Stimulated activated naive CD8-positive, alpha-beta T cell treated with anti-CD3 and anti-CD28 coated beads, Interleukin-15, Interleukin-2, amounts not matched to agents 100 U/mL and 50 U/mL, for 24 hours (primary cell): Measurements from ENCODE around the gene RASA3.

ENCODE experiments used
- ATAC-seq: fragments of 150-1000 bp; cut with Tn5 transposase; one replicate; pipeline ENCODE4 v1.10.0; 2021
- DNase-seq: peaks from one replicate; pipeline ENCODE4 v3.0.0; 2021

Gene RASA3

GRCh38 chr13:114019367-114019766 is 113.1 kb downstream of the RASA3 start:
- peak; percentile 64 for DNase-seq
- ATAC-seq = no peak

- DNase-seq = no peak
- ATAC-seq = no peak
Measured at GRCh38 chr13:114018461-114019055, 113.9 kb downstream of the RASA3 start.

- DNase-seq (no peak), ATAC-seq (no peak)
Measured at GRCh38 chr13:114017966-114018365, 114.5 kb downstream of the RASA3 start.

GRCh38 chr13:114017028-114017630 is 115.3 kb downstream of the RASA3 start:
- peak; percentile 20 for DNase-seq
- no peak for ATAC-seq

- DNase-seq (no peak), ATAC-seq (no peak)
Measured at GRCh38 chr13:114016321-114017027, 115.9 kb downstream of the RASA3 start.

GRCh38 chr13:114015969-114016295 is 116.5 kb downstream of the RASA3 start:
- DNase-seq = peak; percentile 55
- peak; percentile 65 for ATAC-seq

- ATAC-seq (no peak), DNase-seq (no peak)
Measured at GRCh38 chr13:114015111-114015968, 117.1 kb downstream of the RASA3 start.

- no peak for DNase-seq
- no peak for ATAC-seq
Measured at GRCh38 chr13:114013952-114014629, 118.3 kb downstream of the RASA3 start.

- ATAC-seq (no peak), DNase-seq (no peak)
Measured at GRCh38 chr13:114013336-114013735, 119.1 kb downstream of the RASA3 start.

- no peak for DNase-seq
- no peak for ATAC-seq
Measured at GRCh38 chr13:114012921-114013320, 119.5 kb downstream of the RASA3 start.

- DNase-seq = no peak
- ATAC-seq = no peak
Measured at GRCh38 chr13:114012141-114012540, 120.3 kb downstream of the RASA3 start.

GRCh38 chr13:114011226-114011625 is 121.2 kb downstream of the RASA3 start:
- ATAC-seq = no peak
- DNase-seq = no peak

- peak; percentile 29 for ATAC-seq
- DNase-seq = no peak
Measured at GRCh38 chr13:114010401-114011101, 121.9 kb downstream of the RASA3 start.

- DNase-seq = no peak
- ATAC-seq = no peak
Measured at GRCh38 chr13:114009590-114010400, 122.6 kb downstream of the RASA3 start.

- no peak for ATAC-seq
Measured at GRCh38 chr13:114008964-114009589, 123.3 kb downstream of the RASA3 start.

GRCh38 chr13:114007566-114007965 is 124.9 kb downstream of the RASA3 start:
- no peak for DNase-seq
- no peak for ATAC-seq

More at GRCh38 chr13:114008964-114009589, 123.3 kb downstream of the RASA3 start:
- no peak for DNase-seq

- ATAC-seq (no peak), DNase-seq (no peak)
Measured at GRCh38 chr13:114005206-114005724, 127.2 kb downstream of the RASA3 start.

- DNase-seq (no peak), ATAC-seq (no peak)
Measured at GRCh38 chr13:114004420-114005205, 127.8 kb downstream of the RASA3 start.

- ATAC-seq = no peak
Measured at GRCh38 chr13:114002771-114003321, 129.6 kb downstream of the RASA3 start.

More at GRCh38 chr13:114002771-114003321, 129.6 kb downstream of the RASA3 start:
- DNase-seq = no peak
